Hematopoietic multipotent progenitor cell treated with erythropoietin and hydrocortisone succinate and interleukin-3 and kit ligand, for 17 days (in vitro differentiated cells): ENCODE results near the gene KLHL35.

Experiments used
- DNase-seq: peaks from one replicate; pipeline ENCODE4 v3.0.0-alpha.2; 2015; ENCODE audit warnings: low spot score

KLHL35 gene

DNA sequence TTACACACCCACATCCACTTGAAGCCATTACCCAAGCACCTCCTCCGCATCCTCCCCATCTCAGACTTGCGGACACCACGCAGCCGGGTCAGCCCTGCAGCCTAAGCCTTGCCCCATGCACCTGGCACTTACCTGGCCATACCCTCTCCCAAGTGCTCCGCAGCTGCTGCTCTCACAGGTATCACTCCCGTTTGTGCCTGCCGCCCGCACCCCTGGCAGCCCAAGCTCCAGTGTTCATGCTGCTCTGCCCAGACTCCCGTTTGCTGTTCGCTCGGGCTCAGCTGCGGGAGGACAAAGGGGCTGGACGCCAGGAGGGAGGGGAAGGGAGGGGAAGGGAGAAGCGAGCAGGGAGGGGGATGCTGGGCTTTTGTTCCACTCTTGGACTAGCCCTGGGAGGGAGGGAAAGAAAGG is at the start of gene KLHL35:
TSS of gene KLHL35 (minus strand) at position 293 of the 411 bp plus-strand sequence. CDS start 2,574 bp downstream, outside the sequence.
- DNase-seq = no peak

- no peak for DNase-seq
Observed at GRCh38 chr11:75481922-75482606, 49.1 kb upstream of the KLHL35 start.

GRCh38 chr11:75481223-75481921 is 48.4 kb upstream of the KLHL35 start:
- no peak for DNase-seq

GRCh38 chr11:75480185-75481175 is 47.5 kb upstream of the KLHL35 start:
- DNase-seq = peak; percentile 40

- DNase-seq = no peak
Observed at GRCh38 chr11:75479597-75480145, 46.7 kb upstream of the KLHL35 start.

GRCh38 chr11:75478783-75479596 is 46.0 kb upstream of the KLHL35 start:
- no peak for DNase-seq

GRCh38 chr11:75477614-75477935 is 44.6 kb upstream of the KLHL35 start:
- no peak for DNase-seq

- no peak for DNase-seq
Observed at GRCh38 chr11:75476739-75477613, 44.0 kb upstream of the KLHL35 start.

DNA sequence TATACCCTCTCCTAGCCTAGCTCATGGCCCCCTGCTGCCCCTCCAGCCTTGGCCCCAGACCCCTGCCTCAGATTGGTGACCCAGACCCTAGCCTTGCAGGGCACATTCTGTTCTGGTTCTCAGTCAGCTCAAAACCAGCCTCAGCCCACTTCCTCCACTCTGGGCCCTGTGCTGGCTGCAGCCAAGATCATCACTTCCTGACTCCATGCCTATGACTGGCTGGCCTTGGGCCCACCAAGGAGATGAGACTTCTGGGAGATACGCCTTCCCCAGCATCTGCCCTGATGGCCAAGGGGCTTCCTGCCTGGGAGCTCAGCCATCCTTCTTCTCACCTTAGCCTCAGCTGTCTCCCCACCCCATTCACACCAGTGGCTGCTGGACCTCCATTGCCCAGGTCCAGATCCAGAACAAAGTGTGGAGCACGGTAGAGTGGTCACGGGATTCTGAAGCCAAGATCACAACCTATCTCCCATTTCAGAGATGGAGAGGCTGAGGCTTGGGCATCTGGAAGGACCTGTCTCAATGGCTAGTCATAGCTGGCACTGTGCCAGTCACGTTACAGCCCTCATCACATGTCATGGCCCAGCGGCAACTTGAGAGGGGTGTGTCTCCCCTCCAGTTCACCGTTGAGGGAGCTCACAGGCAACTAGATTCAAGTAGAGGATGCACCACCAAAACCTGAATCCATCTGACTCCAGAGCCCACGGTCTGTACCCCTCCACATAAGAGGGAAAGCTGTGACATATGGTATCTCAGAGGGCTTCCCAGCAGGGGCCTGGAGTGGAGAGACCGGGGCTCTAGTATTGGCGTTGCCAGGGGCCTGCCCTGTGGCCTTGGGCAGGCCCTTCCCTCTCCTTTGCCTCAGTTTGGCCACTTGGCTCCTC is 43.0 kb upstream of the KLHL35 start:
- peak; percentile 80 for DNase-seq

- no peak for DNase-seq
Observed at GRCh38 chr11:75474878-75475766, 42.1 kb upstream of the KLHL35 start.

DNA sequence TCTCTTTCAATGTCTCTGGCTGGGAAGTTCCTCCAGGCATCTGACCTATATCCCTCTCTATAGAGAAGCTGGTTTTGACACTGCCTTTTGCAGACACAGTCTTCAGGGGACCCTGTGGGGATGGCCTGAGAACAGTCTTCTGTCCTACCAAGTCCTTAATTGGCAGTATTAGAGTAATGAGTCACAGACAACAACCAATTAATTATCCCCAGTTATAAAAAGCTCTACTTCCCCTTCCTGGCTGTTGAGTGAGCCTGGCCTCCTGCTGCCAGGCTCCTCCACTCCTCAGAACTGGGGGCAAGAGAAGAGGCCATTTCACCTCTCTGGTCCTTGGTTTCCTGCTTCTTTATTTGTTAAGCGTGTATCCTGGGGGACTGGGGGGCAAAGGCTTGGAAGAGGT is 41.2 kb upstream of the KLHL35 start:
- no peak for DNase-seq

DNA sequence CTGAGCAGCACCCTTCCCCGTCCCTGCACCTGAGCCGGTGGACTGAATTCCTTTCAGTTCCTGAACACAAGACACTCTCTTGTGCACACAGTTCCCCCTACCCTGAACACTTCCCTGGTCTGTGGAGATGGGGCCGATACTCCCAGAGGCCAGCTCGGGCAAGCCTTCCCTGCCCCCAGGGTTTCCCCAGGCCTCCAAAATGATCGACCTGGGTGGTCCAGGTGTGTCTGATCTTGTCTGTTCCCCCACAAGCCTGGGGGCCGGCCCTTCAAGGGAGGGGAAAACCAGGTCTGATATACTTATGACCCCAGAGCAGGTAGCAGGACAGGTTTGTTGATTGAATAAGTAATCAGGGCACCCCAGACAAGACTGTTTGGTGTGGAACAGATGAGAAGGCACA is 40.7 kb upstream of the KLHL35 start:
- DNase-seq = no peak

- DNase-seq = no peak
Observed at GRCh38 chr11:75472081-75472732, 39.2 kb upstream of the KLHL35 start.

DNA sequence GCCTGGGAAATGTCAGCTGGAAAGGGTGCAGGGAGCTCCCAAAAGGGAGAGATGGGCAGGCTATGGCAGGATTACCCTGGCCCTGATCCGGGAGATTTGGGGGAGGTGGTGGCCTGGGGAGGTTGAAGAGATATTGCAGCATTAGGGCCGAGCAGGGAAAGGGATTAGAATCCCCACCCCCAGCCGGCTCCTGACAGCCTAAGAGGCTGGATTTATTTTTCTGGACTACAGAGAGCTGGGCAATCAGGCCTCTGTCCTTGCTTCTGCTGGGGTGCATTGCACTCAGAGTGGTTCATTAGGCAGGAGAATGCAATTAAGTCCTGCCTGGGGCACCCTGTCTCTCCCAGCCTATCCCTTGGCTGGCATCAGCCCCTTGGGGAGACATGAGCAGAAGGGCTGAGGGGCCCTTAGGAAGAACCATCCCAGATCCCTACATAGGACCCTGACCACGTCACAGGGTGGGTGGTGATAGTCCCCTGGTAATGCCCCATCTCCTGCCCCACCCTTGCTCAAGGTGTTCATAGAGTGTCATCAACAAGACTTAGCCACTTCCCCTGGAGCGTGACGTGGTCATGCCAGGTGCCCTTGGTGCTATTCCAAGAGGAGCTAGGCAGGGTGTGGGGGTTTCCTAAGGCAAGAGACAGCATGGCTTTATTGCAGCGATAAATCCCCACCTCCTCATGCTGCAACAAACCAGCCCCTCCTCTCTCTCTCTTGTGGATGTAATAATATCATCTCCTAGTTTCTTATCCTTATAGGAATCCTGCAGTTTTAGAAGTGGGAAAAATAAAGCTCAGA is 38.4 kb upstream of the KLHL35 start:
- no peak for DNase-seq

- DNase-seq = no peak
Observed at GRCh38 chr11:75470476-75471080, 37.6 kb upstream of the KLHL35 start.

DNA sequence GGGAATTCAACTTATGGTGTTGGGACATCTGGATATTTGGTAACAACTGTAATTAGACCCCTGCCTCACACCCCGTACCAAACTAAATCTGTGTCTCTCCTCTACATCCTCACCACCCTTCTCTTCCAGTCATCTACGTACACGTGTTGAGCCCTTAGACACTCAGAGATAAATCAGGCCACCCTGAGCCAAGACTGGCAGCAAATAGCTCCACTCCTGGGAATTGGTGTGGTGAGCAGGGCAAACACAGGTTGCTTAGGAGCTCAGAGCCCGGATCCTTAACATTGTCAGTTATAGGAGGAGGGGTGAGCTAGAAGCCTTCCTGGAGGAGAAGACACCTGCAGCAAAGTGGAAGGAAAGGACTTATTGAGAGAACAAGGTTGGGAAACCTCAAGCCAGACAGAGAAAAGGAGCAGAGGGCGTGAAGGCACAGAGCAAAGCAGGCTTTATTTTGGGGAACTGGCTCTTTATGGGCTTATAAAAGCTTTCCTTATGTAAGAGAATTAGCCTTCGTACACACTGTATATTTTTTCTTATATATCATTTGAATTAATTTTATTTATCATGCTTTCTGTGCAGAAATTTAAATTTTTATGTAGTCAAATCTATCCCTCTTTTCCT is 36.9 kb upstream of the KLHL35 start:
- DNase-seq = no peak
